ENCODE results near the gene NDST1.

NDST1 gene

GRCh38 chr5:150489360-150490295, 18.3 kb upstream of the NDST1 start:
- DNase-seq (ENCODE audit: low spot score): no peak

- no peak for DNase-seq (ENCODE audit: low spot score)
Measured at GRCh38 chr5:150490296-150490669, 17.6 kb upstream of the NDST1 start.

- DNase-seq (ENCODE audit: low spot score): no peak
Measured at GRCh38 chr5:150490754-150491153, 17.2 kb upstream of the NDST1 start.

GRCh38 chr5:150491876-150492275, 16.1 kb upstream of the NDST1 start:
- no peak for DNase-seq (ENCODE audit: low spot score)

GRCh38 chr5:150492621-150493020, 15.3 kb upstream of the NDST1 start:
- DNase-seq (ENCODE audit: low spot score): no peak

- no peak for DNase-seq (ENCODE audit: low spot score)
Measured at GRCh38 chr5:150496098-150496497, 11.8 kb upstream of the NDST1 start.

- no peak for DNase-seq (ENCODE audit: low spot score)
Measured at GRCh38 chr5:150496534-150496933, 11.4 kb upstream of the NDST1 start.

- DNase-seq (ENCODE audit: low spot score): no peak
Measured at GRCh38 chr5:150497274-150497988, 10.5 kb upstream of the NDST1 start.

- no peak for DNase-seq (ENCODE audit: low spot score)
Measured at GRCh38 chr5:150497989-150498317, 10.0 kb upstream of the NDST1 start.

- no peak for DNase-seq (ENCODE audit: low spot score)
Measured at GRCh38 chr5:150498501-150498900, 9.4 kb upstream of the NDST1 start.

GRCh38 chr5:150498971-150499370, 9.0 kb upstream of the NDST1 start:
- no peak for DNase-seq (ENCODE audit: low spot score)

GRCh38 chr5:150499437-150499956, 8.4 kb upstream of the NDST1 start:
- no peak for DNase-seq (ENCODE audit: low spot score)

GRCh38 chr5:150500328-150500841, 7.5 kb upstream of the NDST1 start:
- no peak for DNase-seq (ENCODE audit: low spot score)

- no peak for DNase-seq (ENCODE audit: low spot score)
Measured at GRCh38 chr5:150500905-150501304, 7.0 kb upstream of the NDST1 start.

GRCh38 chr5:150502106-150502505, 5.8 kb upstream of the NDST1 start:
- DNase-seq (ENCODE audit: low spot score): no peak

- DNase-seq (ENCODE audit: low spot score): no peak
Measured at GRCh38 chr5:150502847-150503246, 5.1 kb upstream of the NDST1 start.

- DNase-seq (ENCODE audit: low spot score): no peak
Measured at GRCh38 chr5:150503386-150503785, 4.5 kb upstream of the NDST1 start.

- no peak for DNase-seq (ENCODE audit: low spot score)
Measured at GRCh38 chr5:150503977-150504620, 3.8 kb upstream of the NDST1 start.

GRCh38 chr5:150505041-150505511, 2.9 kb upstream of the NDST1 start:
- no peak for DNase-seq (ENCODE audit: low spot score)

- no peak for DNase-seq (ENCODE audit: low spot score)
Measured at GRCh38 chr5:150505816-150506215, 2.1 kb upstream of the NDST1 start.

- no peak for DNase-seq (ENCODE audit: low spot score)
Measured at GRCh38 chr5:150506571-150507473, 1.1 kb upstream of the NDST1 start.

All from hematopoietic multipotent progenitor cell treated with erythropoietin and hydrocortisone succinate and interleukin-3 and kit ligand, for 15 days (in vitro differentiated cells).